HCT116 (cell line): Measurements from ENCODE around the gene TRIM9. TPM values are rescaled to one million over a fixed set of nuclear protein-coding genes. Genes with fewer than 3 reads are reported as not detected.

ENCODE experiments used
- ATAC-seq: fragments of 200-7000 bp; cut with Tn5 transposase; 2 replicates; pipeline ENCODE4 v1.9.1; 2020; ENCODE audit warnings: mild to moderate bottlenecking, moderate library complexity
- BruUV-seq: library from RNA; stranded (reverse); fragments of 400-500 nt; replicated peaks from 2 replicates; lab custom pipeline; 2021; lab: Mats Ljungman, UMichigan
- CTCF ChIA-PET: fragments of 300-600 bp; sonication (Branson Sonifier 250); formaldehyde crosslinking; loops from one replicate; lab custom pipeline; 2021; ENCODE audit warnings: antibody characterized with exemption; lab: Charles Lee
- POLR2A ChIA-PET: fragments of 300-600, 350-600 bp; sonication (Branson Sonifier 250); formaldehyde crosslinking; loops from one replicate; lab custom pipeline; 2021; ENCODE audit warnings: antibody characterized with exemption; lab: Charles Lee
- RAD21 ChIA-PET, 2 experiments: fragments of 300-600 bp; sonication (Branson Sonifier 250); formaldehyde crosslinking; loops; one replicate each; lab custom pipeline; 2023; ENCODE audit warnings: low total read pairs in 2 of 2; ENCODE audit not compliant: uncharacterized antibody in 2 of 2, unreplicated experiment in 2 of 2, low non-redundant PET in 1 of 2; lab: Charles Lee
- DNase-seq: peaks from one replicate; pipeline ENCODE4 v3.0.0-alpha.2; 2010; ENCODE audit warnings: low read depth, low spot score
- H2AFZ ChIP-seq: fragments of 200-600 bp; shearing (Covaris generic), sonication (generic); 2 replicates; pipeline ENCODE4 v1.6.1; 2017; ENCODE audit warnings: low read depth, mixed run types, mixed read lengths, antibody characterized with exemption, low read length; ENCODE audit not compliant: poor library complexity, severe bottlenecking
- H3K27ac ChIP-seq: 2 replicates; pipeline ENCODE4 v1.5.1; 2012; ENCODE audit warnings: low read depth, low read length
- H3K27me3 ChIP-seq: fragments of 200-600 bp; sonication (generic); 2 replicates; pipeline ENCODE4 v1.6.1; 2016; ENCODE audit warnings: mixed run types, low read length, mixed read lengths; ENCODE audit not compliant: insufficient read depth
- H3K36me3 ChIP-seq, 2 experiments: fragments of 200-500 bp in 1 of 2; fragments of 200-600 bp in 1 of 2; sonication (Bioruptor generic) in 1 of 2; sonication (generic) in 1 of 2; 2 replicates each; pipeline versions ENCODE4 v1.5.1 to v1.6.1; 2014 to 2016; ENCODE audit warnings: low read length in 2 of 2, inconsistent platforms in 1 of 2, mixed read lengths in 1 of 2, mixed run types in 1 of 2; ENCODE audit not compliant: insufficient read depth in 2 of 2, control insufficient read depth in 1 of 2
- H3K4me1 ChIP-seq, 2 experiments: fragments of 200-600 bp in 1 of 2; sonication (generic) in 1 of 2; 2 replicates each; pipeline versions ENCODE4 v1.5.1 to v1.6.1; 2012 to 2017; ENCODE audit warnings: low read length in 2 of 2, inconsistent platforms in 1 of 2, mild to moderate bottlenecking in 1 of 2, mixed read lengths in 1 of 2, mixed run types in 1 of 2, moderate library complexity in 1 of 2; ENCODE audit not compliant: insufficient read depth in 2 of 2, control insufficient read depth in 1 of 2
- H3K4me2 ChIP-seq: fragments of 200-600 bp; sonication (generic); 2 replicates; pipeline ENCODE4 v1.6.1; 2017; ENCODE audit warnings: mixed run types, low read length, mixed read lengths
- H3K4me3 ChIP-seq, 2 experiments: fragments of 200-600 bp in 1 of 2; sonication (generic) in 1 of 2; replicated peaks in 1 of 2; 2 replicates each; pipeline ENCODE4 v1.5.1; 2011 to 2016; ENCODE audit warnings: low read length in 2 of 2, control low read depth in 1 of 2, low read depth in 1 of 2, mild to moderate bottlenecking in 1 of 2, mixed read lengths in 1 of 2, mixed run types in 1 of 2
- H3K79me2 ChIP-seq: fragments of 200-600 bp; sonication (generic); 2 replicates; pipeline ENCODE4 v1.6.1; 2017; ENCODE audit warnings: mild to moderate bottlenecking, mixed run types, low read length, moderate library complexity, mixed read lengths; ENCODE audit not compliant: insufficient read depth
- H3K9ac ChIP-seq: fragments of 200-600 bp; sonication (generic); 2 replicates; pipeline ENCODE4 v1.6.1; 2016; ENCODE audit warnings: low read length, mixed read lengths
- H3K9me2 ChIP-seq: fragments of 200-600 bp; sonication (generic), shearing (Covaris generic); 2 replicates; pipeline ENCODE4 v1.6.1; 2017; ENCODE audit warnings: mixed run types, mild to moderate bottlenecking, moderate library complexity; ENCODE audit not compliant: insufficient read depth
- H3K9me3 ChIP-seq, 2 experiments: fragments of 200-500 bp in 1 of 2; fragments of 200-600 bp in 1 of 2; sonication (Bioruptor generic) in 1 of 2; sonication (generic) in 1 of 2; 2 replicates each; pipeline ENCODE4 v1.6.1; 2014 to 2017; ENCODE audit warnings: low read length in 2 of 2, mixed read lengths in 2 of 2, inconsistent platforms in 1 of 2, low read depth in 1 of 2, mild to moderate bottlenecking in 1 of 2, mixed run types in 1 of 2, moderate library complexity in 1 of 2; ENCODE audit not compliant: control insufficient read depth in 1 of 2, insufficient read depth in 1 of 2
- H4K20me1 ChIP-seq: fragments of 200-600 bp; sonication (generic), shearing (Covaris generic); 2 replicates; pipeline ENCODE4 v1.6.1; 2017; ENCODE audit warnings: mixed run types, mild to moderate bottlenecking, moderate library complexity; ENCODE audit not compliant: insufficient read depth
- CBX3 ChIP-seq: IDR thresholded peaks from 2 replicates; pipeline ENCODE4 v1.6.1; 2012; ENCODE audit warnings: low read depth
- CEBPB ChIP-seq: IDR thresholded peaks from 2 replicates; pipeline ENCODE4 v1.6.1; 2012; ENCODE audit warnings: low read depth
- EZH2 ChIP-seq: fragments of 200-600 bp; sonication (generic); IDR thresholded peaks from 2 replicates; pipeline ENCODE4 v1.6.1; 2017; ENCODE audit warnings: antibody characterized with exemption, mixed run types
- JUND ChIP-seq: IDR thresholded peaks from 2 replicates; pipeline ENCODE4 v1.6.1; 2012
- POLR2AphosphoS5 ChIP-seq: IDR thresholded peaks from 2 replicates; pipeline ENCODE4 v1.6.1; 2011; ENCODE audit warnings: mild to moderate bottlenecking, low read depth, low read length, moderate library complexity
- RAD21 ChIP-seq: IDR thresholded peaks from 2 replicates; pipeline ENCODE4 v1.6.1; 2012; ENCODE audit warnings: low read depth, mild to moderate bottlenecking
- REST ChIP-seq: IDR thresholded peaks from 2 replicates; pipeline ENCODE4 v1.6.1; 2012; ENCODE audit warnings: low read depth
- SIN3A ChIP-seq: IDR thresholded peaks from 2 replicates; pipeline ENCODE4 v1.6.1; 2012; ENCODE audit warnings: low read depth
- SP1 ChIP-seq: IDR thresholded peaks from 2 replicates; pipeline ENCODE4 v1.6.1; 2012; ENCODE audit warnings: low read depth
- SRF ChIP-seq: IDR thresholded peaks from 2 replicates; pipeline ENCODE4 v1.6.1; 2012; ENCODE audit warnings: low read depth
- YY1 ChIP-seq: IDR thresholded peaks from 2 replicates; pipeline ENCODE4 v1.6.1; 2011; ENCODE audit warnings: low read length, low read depth, moderate library complexity, mild to moderate bottlenecking; ENCODE audit not compliant: insufficient replicate concordance; ENCODE audit errors: extremely low read depth
- ZBTB33 ChIP-seq: IDR thresholded peaks from 2 replicates; pipeline ENCODE4 v1.6.1; 2011; ENCODE audit warnings: mild to moderate bottlenecking, low read length, moderate library complexity; ENCODE audit not compliant: insufficient replicate concordance; ENCODE audit errors: extremely low read depth
- intact Hi-C: fragments of 100-400 bp; cut with micrococcal nuclease; formaldehyde crosslinking; loops from 2 replicates; pipeline ENCODE4 v1.10.0; 2022
- total RNA-seq: library from RNA; stranded (reverse); gene quantifications from one replicate; pipeline ENCODE4 v1.2.1, GENCODE V29; 2021; ENCODE audit not compliant: unreplicated experiment

Gene TRIM9
- total RNA-seq, 1 experiment from 2014 or later, result 4.6 TPM

GRCh38 chr14:51022769-51023168, 72.1 kb downstream of the TRIM9 start:
- RAD21 ChIA-PET, result no interaction called here
- TF ChIP-seq CEBPB (no peak), JUND (no peak), SIN3A (no peak), SRF (no peak), REST (no peak), SP1 (no peak), POLR2AphosphoS5 (no peak), EZH2 (no peak), ZBTB33 (no peak), RAD21 (no peak), CBX3 (no peak), YY1 (no peak)
- no peak for DNase-seq
- no TSS peak for BruUV-seq
- Histone ChIP-seq H3K4me2 (no peak overlapping the region), H3K4me1 (no peaks in the 10 kb centered on the region), H3K9ac (no peak overlapping the region), H3K9me2 (no peaks in the 10 kb centered on the region), H3K4me3 (no peak overlapping the region), H3K36me3 (no peaks in the 10 kb centered on the region), H3K27me3 (no peaks in the 10 kb centered on the region), H3K79me2 (no peaks in the 10 kb centered on the region), H3K9me3 (no peaks in the 10 kb centered on the region), H3K27ac (no peak overlapping the region), H2AFZ (no peak overlapping the region), H4K20me1 (no peaks in the 10 kb centered on the region)
- ATAC-seq, result no peak
- POLR2A ChIA-PET, result no interaction called here
- intact Hi-C loops, result no loop called here
- CTCF ChIA-PET, result no interaction called here
